Thoracic aorta (tissue), 2 donors: ENCODE measurements around the gene NHS. TPM values are rescaled to one million over a fixed set of nuclear protein-coding genes. Genes with fewer than 3 reads are reported as not detected.

Experiments
- ATAC-seq: fragments of 150-250 bp; one replicate; pipeline ENCODE4 v1.8.0; 2017; ENCODE audit warnings: low read depth; ENCODE audit not compliant: insufficient number of reproducible peaks, low FRiP score
- DNase-seq: peaks from one replicate; pipeline ENCODE4 v3.0.0-alpha.2; 2020; ENCODE audit warnings: low spot score
- H3K27ac ChIP-seq, 2 donors: fragments of 200-600 bp; sonication (generic); 1 replicate in 1 of 2; 2 replicates in 1 of 2; pipeline ENCODE4 v1.5.1; 2016; ENCODE audit warnings: mild to moderate bottlenecking in 2 of 2, moderate library complexity in 2 of 2
- H3K27me3 ChIP-seq: fragments of 200-600 bp; sonication (generic); replicated peaks from 2 replicates; pipeline ENCODE4 v1.6.0; 2016; ENCODE audit warnings: mild to moderate bottlenecking; ENCODE audit not compliant: insufficient read depth
- H3K36me3 ChIP-seq: fragments of 200-600 bp; sonication (generic); one replicate; pipeline ENCODE4 v1.5.1; 2016
- H3K4me1 ChIP-seq, 2 donors: fragments of 200-600 bp; sonication (generic); 1 replicate in 1 of 2; 2 replicates in 1 of 2; pipeline versions ENCODE4 v1.5.1 to v1.6.0; 2016; ENCODE audit warnings: low read depth in 2 of 2, mild to moderate bottlenecking in 1 of 2; ENCODE audit not compliant: control insufficient read depth in 1 of 2
- H3K4me3 ChIP-seq: fragments of 200-600 bp; sonication (generic); 2 replicates; pipeline ENCODE4 v1.5.1; 2016; ENCODE audit warnings: mild to moderate bottlenecking
- H3K9me3 ChIP-seq: fragments of 200-600 bp; sonication (generic); 2 replicates; pipeline ENCODE4 v1.5.1; 2016
- total RNA-seq, 2 donors: library from RNA; depleted of rRNA; stranded (reverse); fragments of >200 nt; gene quantifications; one replicate each; pipeline versions ENCODE4 v1.1.0 to v1.2.3, GENCODE V29; 2016
- TF ChIP-seq, protein P1 (sequence below): fragments of 200-600 bp; sonication (generic); IDR thresholded peaks from one replicate; pipeline ENCODE4 v1.5.1; 2019; ENCODE audit warnings: antibody characterized with exemption

Gene NHS
- total RNA-seq, 2 donors from 2014 or later = 23.3 to 29.6 TPM

- H3K27me3 ChIP-seq = no peaks in the 10 kb centered on the region
- H3K4me3 ChIP-seq = peak overlapping the region; percentile 72
- no peaks in the 10 kb centered on the region for H3K36me3 ChIP-seq
- H3K9me3 ChIP-seq = no peaks in the 10 kb centered on the region
- TF ChIP-seq, protein P1, sequence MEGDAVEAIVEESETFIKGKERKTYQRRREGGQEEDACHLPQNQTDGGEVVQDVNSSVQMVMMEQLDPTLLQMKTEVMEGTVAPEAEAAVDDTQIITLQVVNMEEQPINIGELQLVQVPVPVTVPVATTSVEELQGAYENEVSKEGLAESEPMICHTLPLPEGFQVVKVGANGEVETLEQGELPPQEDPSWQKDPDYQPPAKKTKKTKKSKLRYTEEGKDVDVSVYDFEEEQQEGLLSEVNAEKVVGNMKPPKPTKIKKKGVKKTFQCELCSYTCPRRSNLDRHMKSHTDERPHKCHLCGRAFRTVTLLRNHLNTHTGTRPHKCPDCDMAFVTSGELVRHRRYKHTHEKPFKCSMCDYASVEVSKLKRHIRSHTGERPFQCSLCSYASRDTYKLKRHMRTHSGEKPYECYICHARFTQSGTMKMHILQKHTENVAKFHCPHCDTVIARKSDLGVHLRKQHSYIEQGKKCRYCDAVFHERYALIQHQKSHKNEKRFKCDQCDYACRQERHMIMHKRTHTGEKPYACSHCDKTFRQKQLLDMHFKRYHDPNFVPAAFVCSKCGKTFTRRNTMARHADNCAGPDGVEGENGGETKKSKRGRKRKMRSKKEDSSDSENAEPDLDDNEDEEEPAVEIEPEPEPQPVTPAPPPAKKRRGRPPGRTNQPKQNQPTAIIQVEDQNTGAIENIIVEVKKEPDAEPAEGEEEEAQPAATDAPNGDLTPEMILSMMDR = no peak
- ATAC-seq = no peak
- peak overlapping the region; percentile 34 to 60 for H3K27ac ChIP-seq
- DNase-seq = no peak
- peaks cover 0 to 17% of the 10 kb centered on the region in 2 donors for H3K4me1 ChIP-seq
These were observed 281.6 kb downstream of the NHS start for GRCh38 chrX:17656556-17656955.

DNA sequence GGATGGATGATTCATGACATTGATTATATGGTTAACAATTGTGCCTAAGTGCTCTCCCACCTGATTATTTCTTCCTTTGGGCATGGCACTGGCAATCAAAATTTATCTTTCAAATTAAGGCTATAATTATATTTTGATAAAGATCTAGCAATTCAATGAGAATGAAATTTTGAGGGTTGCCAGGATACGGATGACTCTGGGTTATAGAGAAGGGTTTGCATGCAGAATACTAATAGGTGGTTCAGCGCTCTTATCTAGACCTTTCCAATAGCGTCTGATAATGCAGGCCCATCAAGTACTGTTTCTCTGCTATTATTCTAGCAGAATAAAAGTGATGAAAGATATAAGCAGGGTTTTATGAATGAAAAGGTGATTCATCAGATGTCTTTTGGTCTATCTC lies 287.4 kb downstream of the NHS start:
- DNase-seq (no peak), ATAC-seq (no peak)
- TF ChIP-seq, protein P1 = no peak
- H3K9me3 ChIP-seq = no peaks in the 10 kb centered on the region
- H3K36me3 ChIP-seq = no peaks in the 10 kb centered on the region
- peaks cover 0 to 6% of the 10 kb centered on the region in 2 donors for H3K4me1 ChIP-seq
- no peaks in the 10 kb centered on the region for H3K27me3 ChIP-seq
- no peak overlapping the region for H3K4me3 ChIP-seq
- no peak overlapping the region for H3K27ac ChIP-seq

GRCh38 chrX:17668929-17669328 lies 293.9 kb downstream of the NHS start:
- H3K4me1 ChIP-seq = no peaks in the 10 kb centered on the region
- no peaks in the 10 kb centered on the region for H3K27me3 ChIP-seq
- DNase-seq = no peak
- TF ChIP-seq, protein P1 = no peak
- no peak overlapping the region for H3K27ac ChIP-seq
- H3K4me3 ChIP-seq = no peak overlapping the region
- H3K9me3 ChIP-seq = no peaks in the 10 kb centered on the region
- ATAC-seq = no peak
- no peaks in the 10 kb centered on the region for H3K36me3 ChIP-seq

DNA sequence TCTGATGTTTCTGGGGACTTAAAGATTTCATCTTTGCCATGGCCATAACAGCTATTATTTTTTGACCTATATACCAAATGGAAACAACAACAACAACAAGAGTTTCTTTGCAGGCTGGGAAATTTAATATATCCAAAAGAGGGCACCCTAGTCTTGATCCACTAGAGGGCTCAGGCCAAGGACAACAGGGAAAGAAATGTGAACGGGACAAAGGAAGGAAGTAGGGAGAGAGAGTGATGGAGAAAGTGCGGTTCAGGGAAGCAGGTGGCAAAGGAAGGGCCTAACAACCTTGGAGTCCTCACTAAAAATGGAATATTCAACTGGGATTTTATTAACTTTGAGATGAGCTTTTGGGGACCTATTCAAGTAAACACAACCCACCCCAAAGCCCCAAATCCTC lies 294.5 kb downstream of the NHS start:
- H3K36me3 ChIP-seq = no peaks in the 10 kb centered on the region
- H3K4me1 ChIP-seq = no peaks in the 10 kb centered on the region
- H3K9me3 ChIP-seq = no peaks in the 10 kb centered on the region
- no peak overlapping the region for H3K4me3 ChIP-seq
- no peak overlapping the region for H3K27ac ChIP-seq
- DNase-seq (no peak), ATAC-seq (no peak)
- TF ChIP-seq, protein P1 = no peak
- no peaks in the 10 kb centered on the region for H3K27me3 ChIP-seq

DNA sequence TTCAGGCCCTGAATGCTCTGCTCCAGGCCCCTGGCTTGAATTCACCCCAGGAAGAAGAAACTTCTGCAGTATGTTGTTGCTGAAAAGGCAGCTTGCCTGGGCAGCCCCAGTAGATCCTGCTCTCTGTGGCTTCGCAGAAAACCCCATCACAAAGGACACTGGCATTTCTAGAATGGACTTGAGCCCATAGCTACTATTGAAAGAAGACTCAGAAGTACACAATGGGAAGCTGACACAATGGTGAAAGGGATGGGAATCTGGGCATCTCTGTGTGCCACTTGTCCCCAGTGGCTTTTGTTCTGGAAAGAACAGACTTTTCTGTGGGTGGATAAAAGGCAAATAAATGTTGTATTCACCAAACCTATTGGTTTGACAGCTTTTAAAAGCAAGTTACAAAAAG lies 294.9 kb downstream of the NHS start:
- ATAC-seq (no peak), DNase-seq (no peak)
- TF ChIP-seq, protein P1 = no peak
- Histone ChIP-seq H3K9me3 (no peaks in the 10 kb centered on the region), H3K36me3 (no peaks in the 10 kb centered on the region), H3K4me1 (no peaks in the 10 kb centered on the region), H3K4me3 (no peak overlapping the region), H3K27ac (no peak overlapping the region), H3K27me3 (no peaks in the 10 kb centered on the region)
